Spleen (tissue), 11 donors: ENCODE measurements around the gene PSPC1. TPM values are rescaled to one million over a fixed set of nuclear protein-coding genes. Genes with fewer than 3 reads are reported as not detected.

Experiments used
- DNase-seq: peaks from one replicate; pipeline ENCODE4 v3.0.0-alpha.2; 2020
- H3K27ac ChIP-seq, 8 donors: fragments of 200-600 bp; sonication (generic) in 7 of 8; 1 replicate in 4 of 8; 2 replicates in 4 of 8; pipeline versions ENCODE4 v1.5.0 to v1.8.0; 2016 to 2021; ENCODE audit warnings: inconsistent platforms in 4 of 8, mild to moderate bottlenecking in 4 of 8, moderate library complexity in 1 of 8
- H3K27me3 ChIP-seq, 7 donors: fragments of 200-600 bp; sonication (generic) in 6 of 7; replicated peaks in 1 of 7; 1 replicate in 4 of 7; 2 replicates in 3 of 7; pipeline versions ENCODE4 v1.5.0 to v1.8.0; 2016 to 2021; ENCODE audit warnings: inconsistent platforms in 3 of 7, mild to moderate bottlenecking in 1 of 7
- H3K36me3 ChIP-seq, 6 donors: fragments of 200-600 bp; sonication (generic) in 5 of 6; 1 replicate in 4 of 6; 2 replicates in 2 of 6; pipeline versions ENCODE4 v1.5.0 to v1.8.0; 2016 to 2021; ENCODE audit warnings: inconsistent platforms in 2 of 6
- H3K4me1 ChIP-seq, 6 donors: fragments of 200-600 bp; sonication (generic) in 5 of 6; 1 replicate in 3 of 6; 2 replicates in 3 of 6; pipeline versions ENCODE4 v1.5.0 to v1.8.0; 2016 to 2021; ENCODE audit warnings: inconsistent platforms in 3 of 6
- H3K4me3 ChIP-seq, 8 donors: fragments of 200-600 bp; sonication (generic) in 7 of 8; 1 replicate in 4 of 8; 2 replicates in 4 of 8; pipeline versions ENCODE4 v1.5.0 to v1.8.0; 2016 to 2021; ENCODE audit warnings: inconsistent platforms in 4 of 8, mild to moderate bottlenecking in 4 of 8, moderate library complexity in 2 of 8
- H3K9me3 ChIP-seq, 8 donors: fragments of 200-600 bp; sonication (generic) in 7 of 8; 1 replicate in 4 of 8; 2 replicates in 4 of 8; pipeline versions ENCODE4 v1.5.0 to v1.8.0; 2016 to 2021; ENCODE audit warnings: inconsistent platforms in 4 of 8
- POLR2A ChIP-seq, 3 donors: fragments of 450-650 bp; IDR thresholded peaks; one replicate each; pipeline ENCODE4 v1.5.1; 2017; ENCODE audit warnings: antibody characterized with exemption in 3 of 3, mild to moderate bottlenecking in 1 of 3
- POLR2AphosphoS5 ChIP-seq, 3 donors: sonication (generic); formaldehyde crosslinking; IDR thresholded peaks; one replicate each; pipeline ENCODE4 v1.5.1; 2017; ENCODE audit warnings: antibody characterized with exemption in 3 of 3
- WGBS, 5 donors: extraction: QIAGEN DNeasy Blood & Tissue Kit in 3 of 5; methylation state at CpG; one replicate each; pipeline versions ENCODE4 v1.1.5 to v1.1.7; 2013 to 2018; 5-methylcytosine and 5-hydroxymethylcytosine counted together
- intact Hi-C: fragments of 100-400 bp; cut with DNase I; formaldehyde crosslinking; loops from one replicate; pipeline ENCODE4 v1.15.0; 2023; ENCODE audit warnings: low total_unique reads
- polyA plus RNA-seq, 3 donors: library from polyadenylated mRNA; stranded (reverse); fragments of 200-250 nt; gene quantifications; one replicate each; pipeline ENCODE4 v1.2.1, GENCODE V29; 2013
- total RNA-seq, 7 donors: library from RNA; depleted of rRNA in 3 of 7; stranded (reverse); fragments of >200 nt in 3 of 7; fragmentation: NEBNext Ultra II Directional in 4 of 7; extraction: Animal tissue kit (Norgen Biotek cat#: 25700) in 4 of 7; gene quantifications; one replicate each; pipeline versions ENCODE4 v1.1.0 to v1.2.1, GENCODE V29; 2016 to 2021
- TF ChIP-seq, protein P1 (sequence below), 11 experiments: fragments of 200-600 bp in 7 of 11; fragments of 450-650 bp in 4 of 11; sonication (generic) in 4 of 11; IDR thresholded peaks in 8 of 11; conservative IDR thresholded peaks in 3 of 11; 1 replicate in 7 of 11; 2 replicates in 4 of 11; pipeline versions ENCODE4 v1.4.0 to v1.8.0; 2016 to 2021; ENCODE audit warnings: antibody characterized with exemption in 11 of 11, inconsistent platforms in 4 of 11, mild to moderate bottlenecking in 1 of 11
- donor health status: healthy with polysubstance abuse.
- donor health status: DM: no; HTN: no; CAD: no; lungs with moderate emphysema.
- donor health status: DM: no; HTN: no; CAD: no.
- donor health status: Bipolar disorder and iron deficiency.
- donor health status: healthy.
- donor health status: DM: no; HTN: no; CAD: no.
- donor health status: DM: yes; HTN: yes; CAD: no.

The PSPC1 gene
- total and polyA plus RNA-seq, 10 donors = 32.7 to 79.8 (median 59.9) TPM

DNA sequence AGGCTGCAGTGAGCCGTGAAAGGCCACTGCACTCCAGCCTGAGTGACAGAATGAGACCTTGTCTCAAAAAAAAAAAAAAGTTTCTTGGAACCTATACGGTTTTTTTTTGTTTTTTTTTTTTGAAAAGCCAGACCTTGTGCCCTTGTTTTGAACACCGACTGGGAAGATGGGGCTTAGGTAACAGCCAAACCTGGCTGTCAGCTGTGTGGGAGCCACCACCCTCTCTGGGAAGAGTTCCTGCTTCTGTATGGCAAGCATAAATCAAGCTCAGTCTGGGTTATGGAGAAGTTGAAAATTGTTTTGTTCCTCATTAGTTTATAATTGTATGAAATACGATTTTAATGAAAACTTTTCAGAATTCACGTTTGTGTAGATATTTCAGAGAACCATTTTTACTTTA is 109.8 kb downstream of the PSPC1 start:
- peak overlapping the region in 1 of 8 donors; percentile 10 for H3K27ac ChIP-seq
- H3K4me1 ChIP-seq = peaks cover 0 to 23% (median 2%) of the 10 kb centered on the region in 6 donors
- no peak overlapping the region for H3K4me3 ChIP-seq
- no peak for DNase-seq
- intact Hi-C loops = no loop called here
- H3K9me3 ChIP-seq = no peaks in the 10 kb centered on the region
- 45 to 57% (median 52%) methylated on average over 5 of the region's 5 CpGs for WGBS, 5 donors
- H3K27me3 ChIP-seq = no peaks in the 10 kb centered on the region
- TF ChIP-seq POLR2A (IDR thresholded peaks at IDR 0.05) = no peak
- TF ChIP-seq POLR2AphosphoS5 (IDR thresholded peaks at IDR 0.05) = no peak
- TF ChIP-seq, protein P1, sequence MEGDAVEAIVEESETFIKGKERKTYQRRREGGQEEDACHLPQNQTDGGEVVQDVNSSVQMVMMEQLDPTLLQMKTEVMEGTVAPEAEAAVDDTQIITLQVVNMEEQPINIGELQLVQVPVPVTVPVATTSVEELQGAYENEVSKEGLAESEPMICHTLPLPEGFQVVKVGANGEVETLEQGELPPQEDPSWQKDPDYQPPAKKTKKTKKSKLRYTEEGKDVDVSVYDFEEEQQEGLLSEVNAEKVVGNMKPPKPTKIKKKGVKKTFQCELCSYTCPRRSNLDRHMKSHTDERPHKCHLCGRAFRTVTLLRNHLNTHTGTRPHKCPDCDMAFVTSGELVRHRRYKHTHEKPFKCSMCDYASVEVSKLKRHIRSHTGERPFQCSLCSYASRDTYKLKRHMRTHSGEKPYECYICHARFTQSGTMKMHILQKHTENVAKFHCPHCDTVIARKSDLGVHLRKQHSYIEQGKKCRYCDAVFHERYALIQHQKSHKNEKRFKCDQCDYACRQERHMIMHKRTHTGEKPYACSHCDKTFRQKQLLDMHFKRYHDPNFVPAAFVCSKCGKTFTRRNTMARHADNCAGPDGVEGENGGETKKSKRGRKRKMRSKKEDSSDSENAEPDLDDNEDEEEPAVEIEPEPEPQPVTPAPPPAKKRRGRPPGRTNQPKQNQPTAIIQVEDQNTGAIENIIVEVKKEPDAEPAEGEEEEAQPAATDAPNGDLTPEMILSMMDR (IDR thresholded peaks at IDR 0.05 in 8 of 11, conservative IDR thresholded peaks at IDR 0.05 in 3 of 11) = no peak
- peaks cover 3 to 97% (median 80%) of the 10 kb centered on the region in 6 donors for H3K36me3 ChIP-seq

DNA sequence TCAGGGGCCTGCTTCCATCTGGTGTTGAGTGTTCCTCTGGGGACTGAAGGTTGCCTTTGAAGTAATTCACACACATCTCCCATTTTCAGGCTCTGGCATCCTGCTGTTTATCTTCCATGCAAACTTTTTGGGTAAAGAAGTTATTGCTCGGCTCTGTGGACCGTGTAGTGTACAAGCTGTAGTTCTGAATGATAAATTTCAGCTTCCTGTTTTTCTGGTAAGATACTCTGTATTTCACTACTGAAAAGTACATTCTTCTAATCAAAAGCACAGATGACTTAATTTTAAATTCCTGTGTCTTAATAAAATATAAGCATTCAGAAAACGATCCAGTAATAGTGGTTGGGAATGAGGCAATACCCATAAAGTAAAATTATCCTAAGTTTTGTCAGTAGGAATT is 112.6 kb downstream of the PSPC1 start:
- Histone ChIP-seq H3K4me1 (peaks cover 0 to 23% (median 2%) of the 10 kb centered on the region in 6 donors), H3K27me3 (no peaks in the 10 kb centered on the region), H3K27ac (peak overlapping the region in 3 of 8 donors; percentile 29 to 58 (median 34)), H3K36me3 (peaks cover 9 to 100% (median 95%) of the 10 kb centered on the region in 6 donors), H3K9me3 (no peaks in the 10 kb centered on the region), H3K4me3 (no peak overlapping the region)
- no peak for TF ChIP-seq POLR2A (IDR thresholded peaks at IDR 0.05)
- TF ChIP-seq POLR2AphosphoS5 (IDR thresholded peaks at IDR 0.05) = no peak
- TF ChIP-seq, protein P1 (IDR thresholded peaks at IDR 0.05 in 8 of 11, conservative IDR thresholded peaks at IDR 0.05 in 3 of 11) = no peak
- WGBS, 5 donors = 50 to 67% (median 58%) methylated on average over 3 of the region's 3 CpGs
- intact Hi-C loops = no loop called here
- no peak for DNase-seq

GRCh38 chr13:19668778-19669177 is 114.0 kb downstream of the PSPC1 start:
- Histone ChIP-seq H3K27me3 (no peaks in the 10 kb centered on the region), H3K27ac (no peak overlapping the region), H3K4me3 (no peak overlapping the region), H3K36me3 (peaks cover 9 to 100% (median 94%) of the 10 kb centered on the region in 6 donors), H3K9me3 (no peaks in the 10 kb centered on the region), H3K4me1 (peaks cover 0 to 19% (median 0%) of the 10 kb centered on the region in 6 donors)
- WGBS, 5 donors = 88 to 96% (median 94%) methylated on average over 9 of the region's 9 CpGs
- DNase-seq = no peak
- TF ChIP-seq POLR2A (IDR thresholded peaks at IDR 0.05) (no peak), POLR2AphosphoS5 (IDR thresholded peaks at IDR 0.05) (peak in 1 of 3 donors; percentile 40)
- TF ChIP-seq, protein P1 (IDR thresholded peaks at IDR 0.05 in 8 of 11, conservative IDR thresholded peaks at IDR 0.05 in 3 of 11) = no peak
- intact Hi-C loops = no loop called here

DNA sequence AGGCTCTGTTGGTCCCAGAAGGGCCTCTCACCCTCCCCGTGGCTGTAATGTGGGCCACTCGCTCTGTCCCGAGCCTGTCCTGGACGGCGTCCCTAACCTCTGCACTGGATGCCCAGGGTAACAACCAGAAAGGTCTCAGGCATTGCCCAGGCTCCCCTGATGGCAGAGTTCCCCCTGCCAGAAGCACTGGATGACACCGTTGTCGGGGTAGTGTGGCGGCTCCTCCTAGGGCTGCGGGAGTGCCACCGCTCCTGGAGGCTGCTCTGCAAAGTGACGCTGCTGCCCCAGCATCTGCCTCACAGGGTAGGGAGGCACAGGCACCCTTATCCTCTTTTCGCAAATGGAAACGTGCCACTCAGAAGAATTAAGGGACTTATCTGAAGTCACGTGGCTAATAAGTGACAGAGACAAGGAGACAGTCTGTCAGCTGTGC is 117.3 kb downstream of the PSPC1 start:
- Histone ChIP-seq H3K4me1 (peaks cover 0 to 12% (median 0%) of the 10 kb centered on the region in 6 donors), H3K4me3 (no peak overlapping the region), H3K27me3 (no peaks in the 10 kb centered on the region), H3K27ac (peak overlapping the region in 1 of 8 donors; percentile 19), H3K36me3 (peaks cover 14 to 100% (median 97%) of the 10 kb centered on the region in 6 donors), H3K9me3 (no peaks in the 10 kb centered on the region)
- TF ChIP-seq, protein P1 (IDR thresholded peaks at IDR 0.05 in 8 of 11, conservative IDR thresholded peaks at IDR 0.05 in 3 of 11) = no peak
- TF ChIP-seq POLR2AphosphoS5 (IDR thresholded peaks at IDR 0.05) (peak; percentile 34 to 57 (median 35)), POLR2A (IDR thresholded peaks at IDR 0.05) (no peak)
- WGBS, 5 donors = 88 to 95% (median 92%) methylated on average over 12 to 14 of the region's 14 CpGs
- no peak for DNase-seq
- intact Hi-C loops = no loop called here
